GM21381 (cell line): ENCODE results near the gene TMEM86B.
"Not testable (repeated sequence)": the region's sequence is repeated elsewhere in the genome, so short reads cannot be mapped to it uniquely, and the experiment has no call there.

Experiments used
- ATAC-seq: cut with Tn5 transposase; IDR thresholded peaks from one replicate; pipeline ENCODE4 v1.9.1; 2021; ENCODE audit warnings: mild to moderate bottlenecking, moderate library complexity; ENCODE audit not compliant: unreplicated experiment

Gene TMEM86B

GRCh38 chr19:55242517-55242916 is 14.0 kb upstream of the TMEM86B start:
- ATAC-seq, result no peak

GRCh38 chr19:55241935-55242464 is 13.4 kb upstream of the TMEM86B start:
- no peak for ATAC-seq

- no peak for ATAC-seq
Measured at GRCh38 chr19:55241143-55241934, 12.8 kb upstream of the TMEM86B start.

GRCh38 chr19:55240713-55241020 is 12.1 kb upstream of the TMEM86B start:
- no peak for ATAC-seq

GRCh38 chr19:55239004-55239403 is 10.4 kb upstream of the TMEM86B start:
- no peak for ATAC-seq

GRCh38 chr19:55238030-55238429 is 9.5 kb upstream of the TMEM86B start:
- no peak for ATAC-seq

GRCh38 chr19:55232986-55233385 is 4.4 kb upstream of the TMEM86B start:
- no peak for ATAC-seq

- ATAC-seq, result no peak
Measured at GRCh38 chr19:55232286-55232602, 3.7 kb upstream of the TMEM86B start.

GRCh38 chr19:55231391-55232285 is 3.1 kb upstream of the TMEM86B start:
- no peak for ATAC-seq

- ATAC-seq, result no peak
Measured at GRCh38 chr19:55230780-55231179, 2.2 kb upstream of the TMEM86B start.

- ATAC-seq, result no peak
Measured at GRCh38 chr19:55230329-55230728, 1.8 kb upstream of the TMEM86B start.

GRCh38 chr19:55229789-55230182 is 1.2 kb upstream of the TMEM86B start:
- ATAC-seq, result no peak

- ATAC-seq, result no peak
Measured at GRCh38 chr19:55229145-55229788, 704 bp upstream of the TMEM86B start.

GRCh38 chr19:55228015-55228391 is 560 bp downstream of the TMEM86B start:
- ATAC-seq, result no peak

GRCh38 chr19:55227241-55228014 is 1.1 kb downstream of the TMEM86B start:
- no peak for ATAC-seq

GRCh38 chr19:55226788-55227187 is 1.8 kb downstream of the TMEM86B start:
- no peak for ATAC-seq

- ATAC-seq, result no peak
Measured at GRCh38 chr19:55226273-55226672, 2.3 kb downstream of the TMEM86B start.

GRCh38 chr19:55225415-55225958 is 3.1 kb downstream of the TMEM86B start:
- ATAC-seq, result no peak

- not testable (repeated sequence) for ATAC-seq
Measured at GRCh38 chr19:55224679-55225414, 3.7 kb downstream of the TMEM86B start.
